Central memory CD8-positive, alpha-beta T cell (primary cell): ENCODE results near the gene CUX1.
"Not testable (repeated sequence)": the region's sequence is repeated elsewhere in the genome, so short reads cannot be mapped to it uniquely, and the experiment has no call there.

Source experiments
- ATAC-seq: fragments of 150-1000 bp; cut with Tn5 transposase; replicated peaks from 2 replicates; pipeline ENCODE4 v1.10.0; 2022; ENCODE audit warnings: mild to moderate bottlenecking, moderate FRiP score, moderate number of reproducible peaks; ENCODE audit not compliant: poor library complexity, severe bottlenecking; ENCODE audit errors: extremely low read depth
- DNase-seq, 2 donors: peaks; one replicate each; pipeline ENCODE4 v3.0.0; 2021; ENCODE audit warnings: low spot score in 2 of 2
- H3K27ac Mint-ChIP-seq: one replicate; pipeline ENCODE4 v1.8.0; 2022; ENCODE audit warnings: low read depth, mild to moderate bottlenecking, moderate library complexity, mixed read lengths
- H3K27me3 Mint-ChIP-seq: one replicate; pipeline ENCODE4 v1.8.0; 2022; ENCODE audit warnings: mixed read lengths
- H3K36me3 Mint-ChIP-seq: one replicate; pipeline ENCODE4 v1.8.0; 2022; ENCODE audit warnings: mild to moderate bottlenecking, moderate library complexity, mixed read lengths; ENCODE audit not compliant: insufficient read depth
- H3K4me1 Mint-ChIP-seq: one replicate; pipeline ENCODE4 v1.8.0; 2022; ENCODE audit warnings: mixed read lengths
- H3K4me3 Mint-ChIP-seq: one replicate; pipeline ENCODE4 v1.8.0; 2022; ENCODE audit warnings: mild to moderate bottlenecking, moderate library complexity, mixed read lengths
- H3K9me3 Mint-ChIP-seq: one replicate; pipeline ENCODE4 v1.8.0; 2022; ENCODE audit warnings: mixed read lengths

Gene CUX1

DNA sequence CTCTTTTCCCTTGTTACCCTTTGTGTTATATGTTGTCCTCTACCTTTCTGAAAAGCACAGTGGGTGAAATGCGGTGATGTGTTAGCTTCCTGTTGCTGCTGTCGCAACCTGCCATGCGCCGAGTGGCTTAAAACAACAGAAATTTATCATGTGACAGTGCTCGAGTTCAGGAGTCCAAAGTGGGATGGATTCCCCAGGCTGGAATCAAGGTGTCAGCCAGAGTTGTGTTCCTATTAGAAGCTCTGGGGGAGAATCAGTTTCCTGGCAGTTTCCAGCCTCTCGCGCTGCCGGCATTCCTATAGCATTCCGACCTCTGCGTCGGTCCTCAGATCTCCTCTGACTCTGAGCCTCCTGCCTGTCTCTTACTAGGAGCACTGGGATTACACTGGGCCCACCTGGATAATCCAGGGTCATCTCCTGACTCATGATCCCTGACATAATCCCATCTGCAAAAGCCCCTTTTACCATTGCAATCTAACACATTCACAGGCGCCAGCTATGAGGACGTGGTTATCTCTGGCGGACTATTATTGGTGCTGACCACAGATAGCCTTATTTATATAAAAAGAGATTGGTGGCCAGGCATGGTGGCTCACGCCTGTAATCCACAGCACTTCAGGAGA is 207.5 kb downstream of the CUX1 start:
- H3K4me3 Mint-ChIP-seq = no peak overlapping the region
- no peak for ATAC-seq
- no peaks in the 10 kb centered on the region for H3K27me3 Mint-ChIP-seq
- peak overlapping the region; percentile 66 for H3K27ac Mint-ChIP-seq
- H3K4me1 Mint-ChIP-seq = peaks cover 8% of the 10 kb centered on the region
- no peaks in the 10 kb centered on the region for H3K9me3 Mint-ChIP-seq
- peaks cover 14% of the 10 kb centered on the region for H3K36me3 Mint-ChIP-seq
- no peak for DNase-seq

DNA sequence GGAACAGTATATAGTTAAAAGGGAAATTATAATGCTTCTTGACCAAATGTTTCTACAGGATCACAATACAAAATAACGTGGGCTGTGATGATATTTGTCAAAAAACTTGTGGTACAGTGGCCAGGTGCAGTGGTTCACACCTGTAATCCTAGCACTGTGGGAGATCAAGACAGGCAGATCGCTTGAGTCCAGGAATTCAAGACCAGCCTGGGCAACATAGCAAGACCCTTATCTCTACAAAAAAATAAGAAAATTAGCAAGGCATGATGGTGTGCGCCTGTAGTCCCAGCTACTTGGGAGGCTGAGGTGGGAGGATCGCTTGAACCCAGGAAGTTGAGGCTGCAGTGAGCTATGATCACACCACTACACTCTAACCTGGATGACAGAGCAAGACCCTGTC is 208.4 kb downstream of the CUX1 start:
- H3K27me3 Mint-ChIP-seq, H3K9me3 Mint-ChIP-seq, DNase-seq, H3K27ac Mint-ChIP-seq, ATAC-seq, H3K4me1 Mint-ChIP-seq, H3K4me3 Mint-ChIP-seq: not testable (repeated sequence)
- H3K36me3 Mint-ChIP-seq = peaks cover 15% of the 10 kb centered on the region

DNA sequence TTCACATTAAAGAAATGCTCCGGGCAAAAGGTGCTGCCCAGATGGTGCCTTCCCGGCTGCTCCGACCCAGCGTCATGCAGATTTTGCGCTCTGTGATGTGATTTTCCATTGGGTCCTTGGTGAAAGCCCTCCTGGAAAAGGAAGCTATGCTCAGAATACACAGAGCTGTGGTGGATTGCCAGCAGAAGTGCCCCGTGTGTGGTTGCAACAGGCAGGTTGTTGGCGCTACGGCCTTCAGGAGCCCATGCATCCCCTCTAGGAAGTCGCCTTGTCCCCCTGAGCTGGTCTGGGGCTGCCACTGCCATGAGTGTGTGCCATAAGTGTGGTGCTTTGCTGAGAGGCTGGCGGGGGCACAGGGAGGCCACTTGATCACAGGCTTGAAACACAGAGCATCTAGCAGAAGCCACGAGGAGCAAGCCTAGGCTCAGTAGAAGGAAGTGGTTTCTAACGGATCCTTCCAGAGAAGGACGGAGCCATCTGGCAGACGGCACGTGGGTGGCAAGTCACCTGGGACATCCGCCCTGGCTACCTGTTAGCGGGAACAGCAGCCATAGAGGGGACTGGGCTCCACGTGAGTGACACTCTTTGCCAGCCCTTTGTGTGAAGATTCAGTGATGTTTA is 210.9 kb downstream of the CUX1 start:
- DNase-seq (no peak), ATAC-seq (peak; percentile 14)
- Mint-ChIP-seq H3K4me1 (peaks cover 8% of the 10 kb centered on the region), H3K9me3 (no peaks in the 10 kb centered on the region), H3K4me3 (no peak overlapping the region), H3K36me3 (peaks cover 9% of the 10 kb centered on the region), H3K27me3 (no peaks in the 10 kb centered on the region), H3K27ac (no peak overlapping the region)

DNA sequence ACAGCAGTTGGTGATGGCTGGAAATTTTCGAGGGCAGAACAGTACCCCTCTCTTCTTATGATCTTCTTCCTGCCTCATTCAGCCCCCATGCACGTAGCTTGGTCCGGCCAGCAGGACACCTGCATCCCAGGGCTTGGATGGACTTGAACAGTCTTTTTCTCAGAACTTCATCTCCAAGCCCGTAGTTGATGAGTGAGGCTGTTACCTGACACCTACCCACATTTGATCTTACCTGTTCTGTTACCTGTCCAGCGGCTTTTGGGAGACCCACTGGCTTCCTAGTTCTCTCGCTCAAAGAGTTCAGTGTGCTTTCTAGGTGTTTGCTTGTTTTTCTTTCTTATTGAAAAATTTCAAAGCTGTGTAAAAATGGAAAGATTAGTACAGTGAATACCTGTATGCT is 212.2 kb downstream of the CUX1 start:
- Mint-ChIP-seq H3K9me3 (no peaks in the 10 kb centered on the region), H3K27me3 (no peaks in the 10 kb centered on the region), H3K4me3 (no peak overlapping the region), H3K4me1 (peaks cover 4% of the 10 kb centered on the region), H3K27ac (no peak overlapping the region), H3K36me3 (peaks cover 9% of the 10 kb centered on the region)
- no peak for ATAC-seq
- no peak for DNase-seq

DNA sequence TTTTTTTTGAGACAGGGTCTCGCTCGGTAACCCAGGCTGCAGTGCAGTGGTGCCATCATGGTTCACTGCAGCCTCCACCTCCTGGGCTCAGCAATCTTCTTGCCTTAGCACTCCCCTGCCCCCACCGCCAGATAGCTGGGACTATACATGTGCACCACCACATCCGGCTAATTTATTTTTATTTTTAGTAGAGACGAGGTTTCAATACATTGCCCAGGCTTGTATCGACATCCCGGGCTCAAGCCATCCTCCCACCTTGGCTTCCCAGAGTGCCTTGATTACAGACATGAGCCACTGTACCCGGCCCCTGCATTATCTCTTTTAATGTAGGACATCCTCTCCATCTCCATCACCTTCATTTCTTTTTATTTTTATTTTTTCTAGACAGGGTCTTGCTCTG is 213.3 kb downstream of the CUX1 start:
- DNase-seq = no peak
- no peaks in the 10 kb centered on the region for H3K9me3 Mint-ChIP-seq
- no peak for ATAC-seq
- no peak overlapping the region for H3K4me3 Mint-ChIP-seq
- H3K27me3 Mint-ChIP-seq = no peaks in the 10 kb centered on the region
- peaks cover 9% of the 10 kb centered on the region for H3K36me3 Mint-ChIP-seq
- no peak overlapping the region for H3K27ac Mint-ChIP-seq
- H3K4me1 Mint-ChIP-seq = no peaks in the 10 kb centered on the region

DNA sequence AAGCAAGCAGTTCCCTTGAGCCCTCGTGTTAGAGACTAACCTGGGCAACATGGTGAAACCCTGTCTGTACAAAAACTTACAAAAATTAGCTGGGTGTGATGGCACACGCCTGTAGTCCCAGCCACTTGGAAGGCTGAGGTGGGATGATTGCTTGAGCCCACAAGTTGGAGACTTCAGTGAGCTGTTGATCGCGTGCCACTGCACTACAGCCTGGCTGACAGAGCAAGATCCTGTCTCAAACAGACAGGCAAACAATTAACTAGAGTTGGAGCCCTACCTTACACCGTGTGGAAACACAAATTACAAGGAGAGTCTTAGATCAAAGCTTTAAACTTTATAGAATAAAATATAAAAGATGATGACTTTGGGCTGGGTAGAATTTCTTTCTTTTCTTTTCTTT is 219.5 kb downstream of the CUX1 start:
- peaks cover under 1% of the 10 kb centered on the region for H3K4me1 Mint-ChIP-seq
- no peak overlapping the region for H3K27ac Mint-ChIP-seq
- H3K9me3 Mint-ChIP-seq = no peaks in the 10 kb centered on the region
- H3K4me3 Mint-ChIP-seq = no peak overlapping the region
- ATAC-seq = no peak
- DNase-seq = no peak
- H3K36me3 Mint-ChIP-seq = no peaks in the 10 kb centered on the region
- H3K27me3 Mint-ChIP-seq = no peaks in the 10 kb centered on the region

DNA sequence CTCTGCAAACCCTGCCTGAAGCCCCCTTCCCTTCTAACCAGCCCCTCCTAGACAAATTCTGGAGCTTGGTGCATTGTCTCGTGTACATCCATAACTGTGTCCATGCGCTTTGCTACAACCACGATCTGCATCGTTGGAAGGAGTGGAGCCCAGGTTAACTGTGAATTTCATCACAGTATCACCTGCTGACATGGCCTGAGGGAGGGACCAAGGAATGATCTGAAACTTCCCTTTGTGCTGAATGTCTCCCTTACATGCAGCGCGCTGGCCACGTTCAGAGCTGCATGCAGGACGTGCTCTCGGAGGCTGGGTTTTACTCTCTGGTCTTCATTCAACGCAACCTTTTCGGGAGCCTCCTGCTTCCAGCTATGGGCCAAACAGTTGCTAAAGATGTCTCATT is 222.3 kb downstream of the CUX1 start:
- ATAC-seq (no peak), DNase-seq (no peak)
- peaks cover 6% of the 10 kb centered on the region for H3K4me1 Mint-ChIP-seq
- no peak overlapping the region for H3K4me3 Mint-ChIP-seq
- no peaks in the 10 kb centered on the region for H3K36me3 Mint-ChIP-seq
- peak overlapping the region; percentile 14 for H3K27ac Mint-ChIP-seq
- H3K27me3 Mint-ChIP-seq = no peaks in the 10 kb centered on the region
- no peaks in the 10 kb centered on the region for H3K9me3 Mint-ChIP-seq

DNA sequence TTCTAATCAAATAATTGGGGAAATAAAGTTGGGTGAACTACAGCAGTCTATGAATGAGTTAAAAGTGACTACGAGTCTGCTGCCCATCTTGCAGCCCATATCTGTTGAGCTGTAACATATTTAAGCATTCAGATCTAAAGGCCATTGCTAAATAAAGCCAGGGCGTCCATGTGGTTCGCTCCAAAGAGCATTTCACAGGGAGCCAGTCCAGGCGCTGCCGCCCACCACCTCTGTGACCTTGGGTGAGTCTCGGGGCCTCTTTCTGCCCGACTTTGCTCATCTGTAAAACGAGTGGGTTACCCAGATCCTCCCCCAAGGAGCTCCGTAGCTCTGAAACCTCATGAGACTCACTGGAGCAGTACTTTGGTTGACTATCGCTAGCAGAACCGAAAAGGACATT is 223.1 kb downstream of the CUX1 start:
- no peak for DNase-seq
- no peak overlapping the region for H3K4me3 Mint-ChIP-seq
- H3K9me3 Mint-ChIP-seq = no peaks in the 10 kb centered on the region
- peaks cover 6% of the 10 kb centered on the region for H3K4me1 Mint-ChIP-seq
- H3K27me3 Mint-ChIP-seq = no peaks in the 10 kb centered on the region
- no peak overlapping the region for H3K27ac Mint-ChIP-seq
- no peaks in the 10 kb centered on the region for H3K36me3 Mint-ChIP-seq
- ATAC-seq = no peak

DNA sequence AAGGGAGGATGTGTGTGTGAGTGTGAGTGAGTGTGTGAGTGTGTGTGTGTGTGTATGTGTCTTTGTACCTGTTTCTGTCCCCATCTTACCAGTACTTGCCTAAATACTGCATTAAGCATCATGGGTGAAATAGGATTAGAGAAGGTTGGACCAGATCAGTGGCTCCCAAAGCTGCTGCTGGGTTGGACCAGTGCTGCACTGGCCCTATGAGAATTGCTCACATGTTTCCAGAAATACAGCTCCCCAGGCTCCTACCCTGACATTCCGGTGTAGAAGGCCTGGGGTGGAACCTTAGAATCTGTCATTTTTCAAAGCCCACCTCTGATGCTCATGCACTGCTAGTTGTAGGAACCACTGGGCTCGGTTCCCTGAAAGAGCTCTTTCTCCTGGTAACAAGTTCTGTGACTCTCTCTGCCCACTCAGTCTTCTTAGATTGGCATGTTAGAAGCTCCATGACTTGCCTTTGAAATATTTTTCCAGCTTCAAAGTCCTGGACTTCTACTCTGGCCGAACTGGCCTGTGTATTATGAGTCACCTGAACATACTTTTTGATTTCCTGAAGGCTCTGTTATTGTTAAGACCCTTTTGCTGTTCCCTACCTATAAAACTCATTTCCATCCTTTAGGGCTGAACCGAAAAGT is 224.7 kb downstream of the CUX1 start:
- Mint-ChIP-seq H3K27ac (no peak overlapping the region), H3K27me3 (no peaks in the 10 kb centered on the region), H3K36me3 (peaks cover 2% of the 10 kb centered on the region), H3K4me3 (no peak overlapping the region), H3K4me1 (peaks cover 6% of the 10 kb centered on the region), H3K9me3 (no peaks in the 10 kb centered on the region)
- ATAC-seq (no peak), DNase-seq (no peak)

DNA sequence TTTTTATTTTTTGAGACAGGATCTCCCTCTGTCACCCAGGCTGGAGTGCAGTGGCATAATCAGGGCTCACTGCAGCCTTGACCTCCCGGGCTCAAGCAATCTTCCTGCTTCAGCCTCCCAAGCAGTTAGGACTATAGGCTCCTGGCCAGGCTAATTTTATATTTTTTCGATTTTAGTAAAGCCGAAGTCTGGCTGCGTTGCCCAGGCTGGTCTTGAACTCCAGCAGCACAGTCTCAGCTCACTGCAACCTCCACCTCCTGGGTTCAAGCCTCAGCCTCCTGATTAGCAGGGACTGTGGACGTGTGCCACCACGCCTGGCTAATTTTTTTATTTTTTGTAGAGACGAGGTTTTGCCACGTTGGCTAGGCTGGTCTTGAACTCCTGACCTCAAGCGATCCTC is 225.4 kb downstream of the CUX1 start:
- H3K36me3 Mint-ChIP-seq, H3K9me3 Mint-ChIP-seq, DNase-seq, H3K27ac Mint-ChIP-seq, ATAC-seq, H3K27me3 Mint-ChIP-seq, H3K4me3 Mint-ChIP-seq, H3K4me1 Mint-ChIP-seq: not testable (repeated sequence)

DNA sequence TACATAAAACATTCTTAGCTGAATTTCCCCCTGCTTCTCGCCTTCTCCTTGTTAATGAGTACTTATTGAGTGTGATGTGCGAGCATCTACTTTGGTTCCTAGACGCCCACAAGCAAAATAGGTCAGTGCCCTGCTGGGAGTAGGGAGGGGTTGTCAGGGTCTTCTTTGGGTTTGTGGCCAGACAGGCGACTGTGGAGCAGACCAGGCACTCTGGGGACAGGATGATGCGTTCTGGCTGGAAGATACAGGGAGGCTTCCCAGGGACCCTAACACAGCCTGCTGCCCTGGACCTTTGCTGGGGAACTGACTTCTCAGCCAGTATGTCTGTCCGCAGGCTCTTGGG is 227.2 kb downstream of the CUX1 start:
- no peaks in the 10 kb centered on the region for H3K9me3 Mint-ChIP-seq
- H3K4me3 Mint-ChIP-seq = no peak overlapping the region
- ATAC-seq = no peak
- no peaks in the 10 kb centered on the region for H3K27me3 Mint-ChIP-seq
- H3K36me3 Mint-ChIP-seq = peaks cover 2% of the 10 kb centered on the region
- H3K4me1 Mint-ChIP-seq = peaks cover 6% of the 10 kb centered on the region
- no peak for DNase-seq
- no peak overlapping the region for H3K27ac Mint-ChIP-seq

DNA sequence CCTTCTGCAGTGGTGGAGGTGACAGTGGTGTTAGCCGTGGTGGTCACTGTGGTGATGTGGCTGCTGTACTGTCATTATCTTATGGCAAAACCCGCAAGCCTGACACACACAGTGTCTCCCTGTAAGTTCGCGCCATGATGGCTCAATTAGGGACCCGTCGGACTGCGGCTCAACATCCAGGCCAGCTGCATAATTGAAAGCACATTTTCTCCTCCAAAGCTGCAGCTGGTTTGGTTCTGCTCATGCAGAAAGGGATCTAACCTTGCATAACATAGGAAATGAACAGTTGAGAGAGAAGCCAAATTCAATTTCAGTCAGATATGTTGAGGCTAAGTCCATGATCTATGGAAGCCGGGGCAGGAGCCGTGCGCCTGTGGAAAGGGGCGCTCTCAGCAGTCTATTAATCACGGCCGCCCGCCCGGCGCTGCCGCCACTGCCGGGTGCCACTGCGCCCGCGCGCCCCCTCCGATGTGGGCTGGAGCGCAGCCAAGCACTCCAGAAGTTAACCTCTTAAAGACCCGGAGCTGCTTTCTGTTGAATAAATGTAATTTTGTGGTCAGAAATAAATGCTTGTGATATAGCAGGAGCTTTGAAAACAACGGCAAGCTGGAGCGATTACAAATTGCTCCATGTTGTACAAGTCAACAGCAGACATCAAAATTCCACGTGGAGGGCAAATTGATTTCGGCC is 227.7 kb downstream of the CUX1 start:
- H3K36me3 Mint-ChIP-seq = peaks cover 2% of the 10 kb centered on the region
- H3K27ac Mint-ChIP-seq = no peak overlapping the region
- no peak for ATAC-seq
- H3K9me3 Mint-ChIP-seq = no peaks in the 10 kb centered on the region
- H3K4me1 Mint-ChIP-seq = peaks cover 6% of the 10 kb centered on the region
- DNase-seq = no peak
- H3K27me3 Mint-ChIP-seq = no peaks in the 10 kb centered on the region
- H3K4me3 Mint-ChIP-seq = no peak overlapping the region
